HCT116 (cell line): ENCODE results near the gene CIITA. TPM values are rescaled to one million over a fixed set of nuclear protein-coding genes. Genes with fewer than 3 reads are reported as not detected.
"Not testable (repeated sequence)": the region's sequence is repeated elsewhere in the genome, so short reads cannot be mapped to it uniquely, and the experiment has no call there.

Source experiments
- ATAC-seq: fragments of 200-7000 bp; cut with Tn5 transposase; 2 replicates; pipeline ENCODE4 v1.9.1; 2020; ENCODE audit warnings: mild to moderate bottlenecking, moderate library complexity
- BruUV-seq: library from RNA; stranded (reverse); fragments of 400-500 nt; replicated peaks from 2 replicates; lab custom pipeline; 2021; lab: Mats Ljungman, UMichigan
- CTCF ChIA-PET: fragments of 300-600 bp; sonication (Branson Sonifier 250); formaldehyde crosslinking; loops from one replicate; lab custom pipeline; 2021; ENCODE audit warnings: antibody characterized with exemption; lab: Charles Lee
- POLR2A ChIA-PET: fragments of 300-600, 350-600 bp; sonication (Branson Sonifier 250); formaldehyde crosslinking; loops from one replicate; lab custom pipeline; 2021; ENCODE audit warnings: antibody characterized with exemption; lab: Charles Lee
- RAD21 ChIA-PET, 2 experiments: fragments of 300-600 bp; sonication (Branson Sonifier 250); formaldehyde crosslinking; loops; one replicate each; lab custom pipeline; 2023; ENCODE audit warnings: low total read pairs in 2 of 2; ENCODE audit not compliant: uncharacterized antibody in 2 of 2, unreplicated experiment in 2 of 2, low non-redundant PET in 1 of 2; lab: Charles Lee
- DNase-seq: peaks from one replicate; pipeline ENCODE4 v3.0.0-alpha.2; 2010; ENCODE audit warnings: low read depth, low spot score
- H2AFZ ChIP-seq: fragments of 200-600 bp; shearing (Covaris generic), sonication (generic); 2 replicates; pipeline ENCODE4 v1.6.1; 2017; ENCODE audit warnings: low read depth, mixed run types, mixed read lengths, antibody characterized with exemption, low read length; ENCODE audit not compliant: poor library complexity, severe bottlenecking
- H3K27ac ChIP-seq: 2 replicates; pipeline ENCODE4 v1.5.1; 2012; ENCODE audit warnings: low read depth, low read length
- H3K27me3 ChIP-seq: fragments of 200-600 bp; sonication (generic); 2 replicates; pipeline ENCODE4 v1.6.1; 2016; ENCODE audit warnings: mixed run types, low read length, mixed read lengths; ENCODE audit not compliant: insufficient read depth
- H3K36me3 ChIP-seq, 2 experiments: fragments of 200-500 bp in 1 of 2; fragments of 200-600 bp in 1 of 2; sonication (Bioruptor generic) in 1 of 2; sonication (generic) in 1 of 2; 2 replicates each; pipeline versions ENCODE4 v1.5.1 to v1.6.1; 2014 to 2016; ENCODE audit warnings: low read length in 2 of 2, inconsistent platforms in 1 of 2, mixed read lengths in 1 of 2, mixed run types in 1 of 2; ENCODE audit not compliant: insufficient read depth in 2 of 2, control insufficient read depth in 1 of 2
- H3K4me1 ChIP-seq, 2 experiments: fragments of 200-600 bp in 1 of 2; sonication (generic) in 1 of 2; 2 replicates each; pipeline versions ENCODE4 v1.5.1 to v1.6.1; 2012 to 2017; ENCODE audit warnings: low read length in 2 of 2, inconsistent platforms in 1 of 2, mild to moderate bottlenecking in 1 of 2, mixed read lengths in 1 of 2, mixed run types in 1 of 2, moderate library complexity in 1 of 2; ENCODE audit not compliant: insufficient read depth in 2 of 2, control insufficient read depth in 1 of 2
- H3K4me2 ChIP-seq: fragments of 200-600 bp; sonication (generic); 2 replicates; pipeline ENCODE4 v1.6.1; 2017; ENCODE audit warnings: mixed run types, low read length, mixed read lengths
- H3K4me3 ChIP-seq, 2 experiments: fragments of 200-600 bp in 1 of 2; sonication (generic) in 1 of 2; replicated peaks in 1 of 2; 2 replicates each; pipeline ENCODE4 v1.5.1; 2011 to 2016; ENCODE audit warnings: low read length in 2 of 2, control low read depth in 1 of 2, low read depth in 1 of 2, mild to moderate bottlenecking in 1 of 2, mixed read lengths in 1 of 2, mixed run types in 1 of 2
- H3K79me2 ChIP-seq: fragments of 200-600 bp; sonication (generic); 2 replicates; pipeline ENCODE4 v1.6.1; 2017; ENCODE audit warnings: mild to moderate bottlenecking, mixed run types, low read length, moderate library complexity, mixed read lengths; ENCODE audit not compliant: insufficient read depth
- H3K9ac ChIP-seq: fragments of 200-600 bp; sonication (generic); 2 replicates; pipeline ENCODE4 v1.6.1; 2016; ENCODE audit warnings: low read length, mixed read lengths
- H3K9me2 ChIP-seq: fragments of 200-600 bp; sonication (generic), shearing (Covaris generic); 2 replicates; pipeline ENCODE4 v1.6.1; 2017; ENCODE audit warnings: mixed run types, mild to moderate bottlenecking, moderate library complexity; ENCODE audit not compliant: insufficient read depth
- H3K9me3 ChIP-seq, 2 experiments: fragments of 200-500 bp in 1 of 2; fragments of 200-600 bp in 1 of 2; sonication (Bioruptor generic) in 1 of 2; sonication (generic) in 1 of 2; 2 replicates each; pipeline ENCODE4 v1.6.1; 2014 to 2017; ENCODE audit warnings: low read length in 2 of 2, mixed read lengths in 2 of 2, inconsistent platforms in 1 of 2, low read depth in 1 of 2, mild to moderate bottlenecking in 1 of 2, mixed run types in 1 of 2, moderate library complexity in 1 of 2; ENCODE audit not compliant: control insufficient read depth in 1 of 2, insufficient read depth in 1 of 2
- H4K20me1 ChIP-seq: fragments of 200-600 bp; sonication (generic), shearing (Covaris generic); 2 replicates; pipeline ENCODE4 v1.6.1; 2017; ENCODE audit warnings: mixed run types, mild to moderate bottlenecking, moderate library complexity; ENCODE audit not compliant: insufficient read depth
- REST ChIP-seq: IDR thresholded peaks from 2 replicates; pipeline ENCODE4 v1.6.1; 2012; ENCODE audit warnings: low read depth
- ZFX ChIP-seq: fragments of 450-650 bp; IDR thresholded peaks from 2 replicates; pipeline ENCODE4 v1.6.1; 2017
- intact Hi-C: fragments of 100-400 bp; cut with micrococcal nuclease; formaldehyde crosslinking; loops from 2 replicates; pipeline ENCODE4 v1.10.0; 2022
- total RNA-seq: library from RNA; stranded (reverse); gene quantifications from one replicate; pipeline ENCODE4 v1.2.1, GENCODE V29; 2021; ENCODE audit not compliant: unreplicated experiment

Gene CIITA
- total RNA-seq, 1 experiment from 2014 or later, result 0.25 TPM

GRCh38 chr16:10941127-10941933 is 64.3 kb downstream of the CIITA start:
- 0 out of 2 replicates have a peak, but pooled peaks cover under 1% of the 10 kb centered on the region for H4K20me1 ChIP-seq
- no peaks in the 10 kb centered on the region for H3K27me3 ChIP-seq
- RAD21 ChIA-PET, result no interaction called here
- H2AFZ ChIP-seq, result no peak overlapping the region
- H3K36me3 ChIP-seq, result peaks cover 9 to 33% of the 10 kb centered on the region in 2 experiments; a peak in 2 of 4 replicates
- H3K9ac ChIP-seq, result peak overlapping the region; percentile 80
- H3K9me2 ChIP-seq, result no peaks in the 10 kb centered on the region
- no peak for TF ChIP-seq REST
- TF ChIP-seq, all 23 proteins: peak for 0
- Histone ChIP-seq H3K4me3 (peak overlapping the region; percentile 71 to 84), H3K4me2 (peak overlapping the region; percentile 94), H3K27ac (peak overlapping the region; percentile 65; the same call in 1 of the 2 replicates), H3K4me1 (peaks cover 27 to 38% of the 10 kb centered on the region in 2 experiments), H3K79me2 (peaks cover 72% of the 10 kb centered on the region), H3K9me3 (no peaks in the 10 kb centered on the region)
- POLR2A ChIA-PET, result no interaction called here
- intact Hi-C loops, result no loop called here
- ATAC-seq (peak; percentile 1; the same call in 1 of the 2 replicates), DNase-seq (no peak)
- CTCF ChIA-PET, result no interaction called here
- BruUV-seq, result no TSS peak

- H2AFZ ChIP-seq, result not testable (repeated sequence)
- POLR2A ChIA-PET, result interaction anchor here (0.6 to 0.9 kb wide), 3 partner anchors 9 to 314 kb away, joined by 3 read pairs; partner anchors contain the start of gene SOCS1
- peaks cover 32 to 44% of the 10 kb centered on the region in 2 experiments for H3K4me1 ChIP-seq
Measured at GRCh38 chr16:10941935-10942351, 64.9 kb downstream of the CIITA start.

More at GRCh38 chr16:10941935-10942351, 64.9 kb downstream of the CIITA start:
- peaks cover 71% of the 10 kb centered on the region for H3K79me2 ChIP-seq
- H3K4me2 ChIP-seq, result peak overlapping the region; percentile 94
- H3K9me3 ChIP-seq, DNase-seq, H3K9me2 ChIP-seq, intact Hi-C loops, H4K20me1 ChIP-seq, BruUV-seq, RAD21 ChIA-PET, H3K27me3 ChIP-seq: not testable (repeated sequence)
- CTCF ChIA-PET, result interaction anchor here (0.9 to 1.0 kb wide), 2 partner anchors 13 to 314 kb away, joined by 3 to 4 read pairs; partner anchors contain the start of gene SOCS1
- peak overlapping the region; percentile 71 to 84 for H3K4me3 ChIP-seq
- TF ChIP-seq ZFX, result peak; percentile 74
- ATAC-seq, result peak; percentile 4
- H3K9ac ChIP-seq, result peak overlapping the region; percentile 80
- peak overlapping the region; percentile 65; the same call in 1 of the 2 replicates for H3K27ac ChIP-seq
- peaks cover 9 to 27% of the 10 kb centered on the region in 2 experiments; a peak in 2 of 4 replicates for H3K36me3 ChIP-seq
